Activated T-helper 2 cell treated with anti-CD3 and anti-CD28 coated beads, Interferon-gamma antibody, Interleukin-2, Interleukin-4, amounts not matched to agents 10 μg/mL and 5 μg/mL and 100 μg/mL, durations not matched to agents 14 hours and 24 hours and 36 hours (primary cell): ENCODE results near the gene ERAS. TPM values are rescaled to one million over a fixed set of nuclear protein-coding genes. Genes with fewer than 3 reads are reported as not detected.

Experiments
- DNase-seq: peaks from one replicate; pipeline ENCODE4 v3.0.0; 2021; ENCODE audit warnings: low spot score
- H3K27ac Mint-ChIP-seq: one replicate; pipeline ENCODE4 v1.8.0; 2021; ENCODE audit warnings: mixed read lengths
- H3K27me3 Mint-ChIP-seq: one replicate; pipeline ENCODE4 v1.8.0; 2021; ENCODE audit warnings: low read depth, mixed read lengths
- H3K36me3 Mint-ChIP-seq: one replicate; pipeline ENCODE4 v1.8.0; 2021; ENCODE audit warnings: low read depth, mixed read lengths
- H3K4me1 Mint-ChIP-seq: one replicate; pipeline ENCODE4 v1.8.0; 2021; ENCODE audit warnings: low read depth, mixed read lengths
- H3K4me3 Mint-ChIP-seq: one replicate; pipeline ENCODE4 v1.8.0; 2021; ENCODE audit warnings: low read depth, mild to moderate bottlenecking, moderate library complexity, mixed read lengths
- H3K9me3 Mint-ChIP-seq: one replicate; pipeline ENCODE4 v1.8.0; 2021; ENCODE audit warnings: mixed read lengths
- intact Hi-C: fragments of 100-400 bp; cut with micrococcal nuclease; formaldehyde crosslinking; loops from one replicate; pipeline ENCODE4 v1.15.1; 2023
- total RNA-seq: library from RNA; stranded (reverse); gene quantifications from 2 replicates; pipeline ENCODE4 v1.2.3, GENCODE V29; 2022

Gene ERAS, protein sequence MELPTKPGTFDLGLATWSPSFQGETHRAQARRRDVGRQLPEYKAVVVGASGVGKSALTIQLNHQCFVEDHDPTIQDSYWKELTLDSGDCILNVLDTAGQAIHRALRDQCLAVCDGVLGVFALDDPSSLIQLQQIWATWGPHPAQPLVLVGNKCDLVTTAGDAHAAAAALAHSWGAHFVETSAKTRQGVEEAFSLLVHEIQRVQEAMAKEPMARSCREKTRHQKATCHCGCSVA
- total RNA-seq = not detected in 2 replicates

GRCh38 chrX:48826135-48826875, at the start of gene ERAS:
ERAS (plus strand) TSS chrX:48826513; CDS start chrX:48829124, 2,611 bp downstream.
- Mint-ChIP-seq H3K27ac (no peak within 1 kb of the TSS), H3K4me3 (no peak within 1 kb of the TSS), H3K27me3 (peaks cover 19% of the 10 kb centered on the region), H3K9me3 (no peaks in the 10 kb centered on the region), H3K36me3 (peaks cover 24% of the 10 kb centered on the region), H3K4me1 (peaks cover 1% of the 10 kb centered on the region)
- intact Hi-C loops = no loop called here
- no peak for DNase-seq

DNA sequence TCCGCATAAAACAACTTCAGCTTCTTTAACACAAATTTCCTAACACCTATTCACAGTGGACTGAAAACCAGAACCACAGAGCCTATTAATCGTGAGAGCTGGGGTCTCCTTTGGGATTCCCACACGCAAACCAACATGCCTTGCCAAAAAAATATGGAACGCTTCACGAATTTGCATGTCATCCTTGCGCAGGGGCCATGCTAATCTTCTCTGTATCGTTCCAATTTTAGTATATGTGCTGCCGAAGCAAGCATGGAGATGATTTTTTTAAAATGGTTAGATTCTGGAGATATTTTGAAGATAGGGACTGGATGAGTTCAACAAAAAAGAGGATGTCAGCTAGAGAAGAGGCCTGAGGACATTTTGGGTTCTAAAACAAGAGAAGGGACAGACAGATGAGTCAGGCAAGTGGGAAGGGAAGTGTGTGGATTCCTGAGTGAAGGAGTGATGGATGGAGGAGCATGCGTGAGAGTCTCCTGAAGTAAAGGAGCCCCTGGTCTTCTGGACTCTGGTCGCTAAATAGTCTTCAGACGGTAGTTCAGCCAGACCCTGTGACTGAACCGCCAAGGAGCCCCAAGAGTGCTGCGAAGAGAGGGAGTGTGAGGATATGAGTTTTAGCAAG, 49.4 kb upstream of the ERAS start:
- DNase-seq = no peak
- Mint-ChIP-seq H3K27ac (no peak overlapping the region), H3K36me3 (no peaks in the 10 kb centered on the region), H3K27me3 (peaks cover 22% of the 10 kb centered on the region), H3K9me3 (no peaks in the 10 kb centered on the region), H3K4me3 (no peak overlapping the region), H3K4me1 (no peaks in the 10 kb centered on the region)
- intact Hi-C loops = no loop called here

GRCh38 chrX:48779399-48779798, 46.9 kb upstream of the ERAS start:
- Mint-ChIP-seq H3K27me3 (peaks cover 22% of the 10 kb centered on the region), H3K4me3 (no peak overlapping the region), H3K9me3 (no peaks in the 10 kb centered on the region), H3K27ac (no peak overlapping the region), H3K36me3 (no peaks in the 10 kb centered on the region), H3K4me1 (no peaks in the 10 kb centered on the region)
- no peak for DNase-seq
- intact Hi-C loops = no loop called here

GRCh38 chrX:48781705-48782104, 44.6 kb upstream of the ERAS start:
- Mint-ChIP-seq H3K27ac (no peak overlapping the region), H3K9me3 (no peaks in the 10 kb centered on the region), H3K36me3 (no peaks in the 10 kb centered on the region), H3K27me3 (peaks cover 19% of the 10 kb centered on the region), H3K4me3 (no peak overlapping the region), H3K4me1 (no peaks in the 10 kb centered on the region)
- DNase-seq = no peak
- intact Hi-C loops = no loop called here

- Mint-ChIP-seq H3K9me3 (no peaks in the 10 kb centered on the region), H3K27ac (no peak overlapping the region), H3K36me3 (no peaks in the 10 kb centered on the region), H3K4me3 (no peak overlapping the region), H3K4me1 (no peaks in the 10 kb centered on the region), H3K27me3 (peaks cover 18% of the 10 kb centered on the region)
- intact Hi-C loops = no loop called here
- no peak for DNase-seq
These were observed 44.1 kb upstream of the ERAS start for GRCh38 chrX:48782216-48782615.

- intact Hi-C loops = no loop called here
- H3K27ac Mint-ChIP-seq = no peak overlapping the region
- no peaks in the 10 kb centered on the region for H3K4me1 Mint-ChIP-seq
- H3K27me3 Mint-ChIP-seq = peaks cover 15% of the 10 kb centered on the region
- DNase-seq = no peak
- no peak overlapping the region for H3K4me3 Mint-ChIP-seq
- H3K36me3 Mint-ChIP-seq = no peaks in the 10 kb centered on the region
- H3K9me3 Mint-ChIP-seq = no peaks in the 10 kb centered on the region
These were observed 43.5 kb upstream of the ERAS start for GRCh38 chrX:48782795-48783194.

GRCh38 chrX:48784726-48785125, 41.6 kb upstream of the ERAS start:
- no peak for DNase-seq
- intact Hi-C loops = no loop called here
- Mint-ChIP-seq H3K36me3 (no peaks in the 10 kb centered on the region), H3K4me3 (no peak overlapping the region), H3K9me3 (no peaks in the 10 kb centered on the region), H3K27me3 (peaks cover 11% of the 10 kb centered on the region), H3K27ac (no peak overlapping the region), H3K4me1 (peaks cover 12% of the 10 kb centered on the region)

GRCh38 chrX:48785186-48785539, 41.1 kb upstream of the ERAS start:
- Mint-ChIP-seq H3K4me3 (no peak overlapping the region), H3K36me3 (no peaks in the 10 kb centered on the region), H3K9me3 (no peaks in the 10 kb centered on the region), H3K27ac (no peak overlapping the region), H3K4me1 (peaks cover 14% of the 10 kb centered on the region), H3K27me3 (peaks cover 11% of the 10 kb centered on the region)
- intact Hi-C loops = no loop called here
- no peak for DNase-seq

GRCh38 chrX:48785540-48786214, 40.6 kb upstream of the ERAS start:
- intact Hi-C loops = no loop called here
- Mint-ChIP-seq H3K9me3 (no peaks in the 10 kb centered on the region), H3K36me3 (no peaks in the 10 kb centered on the region), H3K27me3 (peaks cover 11% of the 10 kb centered on the region), H3K4me3 (no peak overlapping the region), H3K4me1 (peaks cover 14% of the 10 kb centered on the region), H3K27ac (no peak overlapping the region)
- no peak for DNase-seq

DNA sequence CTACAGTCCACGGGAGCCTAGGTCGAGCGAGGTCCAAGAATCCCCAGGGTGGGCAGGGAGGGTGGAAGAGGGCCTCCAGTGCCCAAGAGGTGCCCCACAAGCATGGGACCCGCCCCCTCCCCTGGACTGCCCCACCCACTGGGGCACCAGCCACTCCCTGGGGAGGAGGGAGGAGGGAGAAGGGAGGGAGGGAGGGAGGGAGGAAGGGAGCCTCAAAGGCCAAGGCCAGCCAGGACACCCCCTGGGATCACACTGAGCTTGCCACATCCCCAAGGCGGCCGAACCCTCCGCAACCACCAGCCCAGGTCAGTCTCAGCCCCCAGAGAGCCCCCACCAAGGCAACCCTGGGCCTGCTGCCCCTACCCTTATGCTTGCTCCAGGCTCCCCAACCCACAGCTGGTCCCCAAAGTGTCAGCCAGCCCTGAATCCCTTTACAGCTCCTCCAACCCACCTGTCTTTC, 39.9 kb upstream of the ERAS start, which contains the start of gene GATA1:
Gene GATA1 (plus strand): TSS at position 250 of the 460 bp plus-strand sequence. CDS start 4,520 bp downstream, outside the sequence.
- intact Hi-C loops = no loop called here
- Mint-ChIP-seq H3K36me3 (no peaks in the 10 kb centered on the region), H3K4me3 (no peak within 1 kb of the TSS), H3K27ac (no peak within 1 kb of the TSS), H3K4me1 (peaks cover 14% of the 10 kb centered on the region), H3K9me3 (no peaks in the 10 kb centered on the region), H3K27me3 (peaks cover 11% of the 10 kb centered on the region)
- DNase-seq = no peak

GRCh38 chrX:48786825-48787504, 39.3 kb upstream of the ERAS start:
- Mint-ChIP-seq H3K27me3 (peaks cover 11% of the 10 kb centered on the region), H3K9me3 (no peaks in the 10 kb centered on the region), H3K36me3 (no peaks in the 10 kb centered on the region), H3K27ac (no peak overlapping the region), H3K4me1 (peaks cover 14% of the 10 kb centered on the region), H3K4me3 (no peak overlapping the region)
- intact Hi-C loops = no loop called here
- DNase-seq = no peak
